Peyer's patch (tissue), 4 donors: Measurements from ENCODE around the gene RFTN1. TPM values are rescaled to one million over a fixed set of nuclear protein-coding genes. Genes with fewer than 3 reads are reported as not detected.

Source experiments
- DNase-seq, 3 donors: peaks; one replicate each; pipeline ENCODE4 v3.0.0-alpha.2; 2017 to 2019
- H3K27ac ChIP-seq, 4 donors: fragments of 200-600 bp; sonication (generic); one replicate each; pipeline ENCODE4 v1.5.1; 2016 to 2019
- H3K27me3 ChIP-seq, 2 donors: fragments of 200-600 bp; sonication (generic); one replicate each; pipeline ENCODE4 v1.5.1; 2019
- H3K36me3 ChIP-seq, 3 donors: fragments of 200-600 bp; sonication (generic); one replicate each; pipeline ENCODE4 v1.5.1; 2016 to 2019
- H3K4me1 ChIP-seq, 4 donors: fragments of 200-600 bp; sonication (generic); one replicate each; pipeline ENCODE4 v1.5.1; 2016 to 2019
- H3K4me3 ChIP-seq, 4 donors: fragments of 200-600 bp; sonication (generic); 1 replicate in 3 of 4; 2 replicates in 1 of 4; pipeline ENCODE4 v1.5.1; 2016 to 2019; ENCODE audit warnings: mild to moderate bottlenecking in 1 of 4
- H3K9me3 ChIP-seq, 4 donors: fragments of 200-600 bp; sonication (generic); one replicate each; pipeline ENCODE4 v1.5.1; 2016 to 2019; ENCODE audit warnings: mild to moderate bottlenecking in 1 of 4
- POLR2A ChIP-seq, 2 donors: fragments of 450-650 bp; IDR thresholded peaks; one replicate each; pipeline ENCODE4 v1.5.1; 2017; ENCODE audit warnings: antibody characterized with exemption in 2 of 2, mild to moderate bottlenecking in 2 of 2, moderate library complexity in 2 of 2
- total RNA-seq, 4 donors: library from RNA; depleted of rRNA; stranded (reverse); fragments of >200 nt; gene quantifications; one replicate each; pipeline ENCODE4 v1.1.0, GENCODE V29; 2016
- TF ChIP-seq, protein P1 (sequence below), 6 experiments: fragments of 450-650 bp in 4 of 6; fragments of 200-600 bp in 2 of 6; sonication (generic) in 1 of 6; IDR thresholded peaks; one replicate each; pipeline ENCODE4 v1.5.1; 2017 to 2019; ENCODE audit warnings: antibody characterized with exemption in 6 of 6, mild to moderate bottlenecking in 3 of 6, moderate library complexity in 1 of 6

The RFTN1 gene
- total RNA-seq, 4 donors from 2014 or later: 6.1 to 135 (median 32.0) TPM

DNA sequence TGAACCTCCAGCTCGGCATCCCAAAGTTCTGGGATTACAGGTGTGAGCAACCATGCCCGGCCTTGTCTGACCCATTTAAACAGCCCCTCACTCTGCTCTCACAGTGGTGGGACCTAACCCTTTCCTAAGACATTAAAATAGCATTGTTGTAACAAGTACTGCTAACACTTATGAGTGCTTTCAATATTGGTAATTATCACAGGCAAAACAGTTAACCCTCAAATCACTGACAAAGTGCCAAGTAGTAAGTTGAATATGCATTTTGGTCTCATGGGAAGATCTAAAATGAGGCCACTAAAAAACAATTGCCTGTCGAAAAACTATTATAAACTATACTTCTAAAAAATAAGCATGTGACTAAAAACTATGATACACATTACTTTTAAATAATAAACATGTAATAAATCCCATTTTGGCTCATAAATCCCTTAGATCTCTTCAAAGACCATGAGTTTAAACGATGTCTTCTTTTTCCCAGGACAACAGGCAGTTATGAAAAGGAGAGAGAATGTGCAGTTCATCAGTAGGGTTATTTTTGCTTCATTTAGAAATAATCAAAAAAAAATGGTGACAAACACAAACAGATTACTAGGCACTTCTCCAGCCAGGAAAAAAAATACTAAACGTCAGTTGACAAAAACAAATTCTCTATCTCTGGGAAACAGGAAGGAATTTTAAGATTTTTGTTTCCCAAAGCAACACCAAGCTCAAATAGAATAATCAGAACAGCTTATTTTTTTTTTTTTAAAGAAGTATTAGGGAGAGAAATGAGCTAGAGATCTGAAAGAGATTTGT is 95.4 kb downstream of the RFTN1 start:
- DNase-seq: no peak
- Histone ChIP-seq H3K9me3 (no peaks in the 10 kb centered on the region), H3K27ac (peak overlapping the region in 2 of 4 donors; percentile 16 to 50), H3K4me3 (no peak overlapping the region), H3K36me3 (no peaks in the 10 kb centered on the region), H3K27me3 (no peaks in the 10 kb centered on the region), H3K4me1 (no peaks in the 10 kb centered on the region)
- TF ChIP-seq, protein P1, sequence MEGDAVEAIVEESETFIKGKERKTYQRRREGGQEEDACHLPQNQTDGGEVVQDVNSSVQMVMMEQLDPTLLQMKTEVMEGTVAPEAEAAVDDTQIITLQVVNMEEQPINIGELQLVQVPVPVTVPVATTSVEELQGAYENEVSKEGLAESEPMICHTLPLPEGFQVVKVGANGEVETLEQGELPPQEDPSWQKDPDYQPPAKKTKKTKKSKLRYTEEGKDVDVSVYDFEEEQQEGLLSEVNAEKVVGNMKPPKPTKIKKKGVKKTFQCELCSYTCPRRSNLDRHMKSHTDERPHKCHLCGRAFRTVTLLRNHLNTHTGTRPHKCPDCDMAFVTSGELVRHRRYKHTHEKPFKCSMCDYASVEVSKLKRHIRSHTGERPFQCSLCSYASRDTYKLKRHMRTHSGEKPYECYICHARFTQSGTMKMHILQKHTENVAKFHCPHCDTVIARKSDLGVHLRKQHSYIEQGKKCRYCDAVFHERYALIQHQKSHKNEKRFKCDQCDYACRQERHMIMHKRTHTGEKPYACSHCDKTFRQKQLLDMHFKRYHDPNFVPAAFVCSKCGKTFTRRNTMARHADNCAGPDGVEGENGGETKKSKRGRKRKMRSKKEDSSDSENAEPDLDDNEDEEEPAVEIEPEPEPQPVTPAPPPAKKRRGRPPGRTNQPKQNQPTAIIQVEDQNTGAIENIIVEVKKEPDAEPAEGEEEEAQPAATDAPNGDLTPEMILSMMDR (IDR thresholded peaks at IDR 0.05): no peak
- no peak for TF ChIP-seq POLR2A (IDR thresholded peaks at IDR 0.05)

DNA sequence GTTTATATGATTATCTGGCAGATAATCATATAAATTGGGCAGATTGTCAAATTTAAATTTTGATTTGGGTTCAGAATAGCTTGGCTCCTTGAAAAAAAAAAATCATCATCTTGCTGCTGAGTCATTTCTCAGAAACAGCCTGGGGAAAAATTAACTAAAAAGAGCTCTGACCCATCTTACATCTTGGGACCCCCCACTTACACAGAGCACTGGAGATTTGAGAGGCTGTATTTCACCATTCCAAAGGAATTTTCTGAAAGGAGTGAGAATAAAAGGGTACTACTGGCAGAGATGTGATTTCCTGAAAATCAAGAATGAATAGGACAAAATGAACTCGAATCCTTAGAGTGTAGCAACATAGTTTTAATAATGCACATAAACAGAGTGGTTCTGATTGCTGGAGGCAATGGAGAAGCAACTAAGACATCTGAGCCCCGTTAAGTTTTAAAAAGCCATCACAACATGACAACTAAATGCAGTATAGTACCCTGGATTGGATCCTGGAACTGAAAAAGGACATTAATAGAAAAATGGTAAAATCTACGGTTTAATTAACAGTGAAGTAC is 97.5 kb downstream of the RFTN1 start:
- no peak for DNase-seq
- Histone ChIP-seq H3K4me3 (no peak overlapping the region), H3K36me3 (no peaks in the 10 kb centered on the region), H3K27ac (no peak overlapping the region), H3K9me3 (no peaks in the 10 kb centered on the region), H3K4me1 (no peaks in the 10 kb centered on the region), H3K27me3 (no peaks in the 10 kb centered on the region)
- TF ChIP-seq POLR2A (IDR thresholded peaks at IDR 0.05): no peak
- TF ChIP-seq, protein P1 (IDR thresholded peaks at IDR 0.05): no peak

DNA sequence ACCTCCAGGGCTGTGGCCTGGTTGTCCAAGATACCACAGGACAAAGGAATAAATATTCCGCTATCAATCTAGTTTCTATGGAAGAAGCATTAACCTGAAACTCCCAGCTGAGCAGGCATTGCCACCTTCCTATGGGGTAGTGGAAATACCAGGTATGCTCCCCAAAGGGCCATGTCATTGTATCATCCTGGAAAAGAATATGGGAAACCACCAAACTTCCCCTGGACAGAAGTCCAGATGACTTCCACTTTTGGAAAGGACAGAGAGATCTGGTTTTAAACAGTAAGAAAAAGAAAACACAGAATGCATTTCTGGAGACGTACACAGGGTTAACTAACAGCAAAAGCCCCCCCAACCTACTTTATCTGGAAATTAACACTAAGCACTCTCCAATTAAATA is 100.2 kb downstream of the RFTN1 start:
- TF ChIP-seq, protein P1 (IDR thresholded peaks at IDR 0.05): no peak
- TF ChIP-seq POLR2A (IDR thresholded peaks at IDR 0.05): no peak
- H3K27ac ChIP-seq: no peak overlapping the region
- H3K9me3 ChIP-seq: no peaks in the 10 kb centered on the region
- no peaks in the 10 kb centered on the region for H3K4me1 ChIP-seq
- no peaks in the 10 kb centered on the region for H3K27me3 ChIP-seq
- peaks cover 0 to 8% (median 0%) of the 10 kb centered on the region in 3 donors for H3K36me3 ChIP-seq
- H3K4me3 ChIP-seq: no peak overlapping the region
- no peak for DNase-seq

DNA sequence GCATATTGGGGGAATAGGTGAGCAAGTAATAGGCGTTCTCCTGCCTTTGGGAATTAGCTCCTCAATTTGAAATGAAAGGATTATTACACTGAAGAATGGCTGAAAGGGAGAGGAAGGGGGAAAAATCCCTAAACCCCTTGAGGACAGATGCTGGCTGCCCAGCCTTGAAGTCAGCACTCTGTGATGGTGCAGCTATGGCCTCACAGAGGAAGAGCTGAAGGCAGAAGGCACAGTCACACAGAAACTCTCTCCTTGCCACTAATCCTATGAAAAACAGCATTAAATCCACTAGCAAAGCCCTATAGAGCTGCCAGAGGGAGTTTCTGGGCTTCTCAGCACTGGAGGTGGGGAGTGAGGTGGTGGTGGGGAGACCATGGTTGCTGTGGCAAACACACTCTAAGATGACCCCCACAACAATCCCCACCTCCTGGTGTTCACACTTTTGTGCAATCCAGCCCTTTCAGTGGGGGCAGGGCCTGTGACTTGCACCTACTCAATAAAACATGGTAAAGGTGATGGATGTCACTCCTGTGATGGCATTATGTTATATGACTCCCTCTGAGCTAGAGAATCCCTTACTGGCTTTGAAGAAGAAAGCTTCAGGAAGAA is 101.2 kb downstream of the RFTN1 start:
- no peaks in the 10 kb centered on the region for H3K27me3 ChIP-seq
- H3K9me3 ChIP-seq: no peaks in the 10 kb centered on the region
- no peaks in the 10 kb centered on the region for H3K4me1 ChIP-seq
- no peak overlapping the region for H3K4me3 ChIP-seq
- TF ChIP-seq, protein P1 (IDR thresholded peaks at IDR 0.05): no peak
- no peak for TF ChIP-seq POLR2A (IDR thresholded peaks at IDR 0.05)
- peaks cover 0 to 9% (median 0%) of the 10 kb centered on the region in 3 donors for H3K36me3 ChIP-seq
- no peak for DNase-seq
- no peak overlapping the region for H3K27ac ChIP-seq

DNA sequence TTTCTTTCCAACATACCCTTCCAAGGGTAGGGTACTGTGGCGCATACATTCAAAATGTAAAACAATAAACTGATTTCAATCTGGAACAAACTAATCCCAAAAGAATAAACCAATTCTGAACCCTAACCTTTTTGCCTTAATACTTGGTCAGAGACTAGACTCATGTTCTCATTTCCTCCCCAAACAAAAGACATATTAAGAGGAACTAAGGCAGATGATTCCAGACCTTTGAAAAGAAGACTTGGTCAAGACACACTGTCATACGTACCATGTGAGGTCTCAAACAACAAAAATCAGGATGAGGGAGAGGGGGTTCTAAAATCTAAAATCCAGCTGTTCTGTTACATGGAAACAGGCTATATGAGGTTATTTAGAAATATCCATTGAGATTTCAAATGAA is 102.1 kb downstream of the RFTN1 start:
- Histone ChIP-seq H3K9me3 (no peaks in the 10 kb centered on the region), H3K27me3 (no peaks in the 10 kb centered on the region), H3K27ac (no peak overlapping the region), H3K4me1 (no peaks in the 10 kb centered on the region), H3K36me3 (peaks cover 0 to 9% (median 0%) of the 10 kb centered on the region in 3 donors), H3K4me3 (no peak overlapping the region)
- no peak for TF ChIP-seq POLR2A (IDR thresholded peaks at IDR 0.05)
- TF ChIP-seq, protein P1 (IDR thresholded peaks at IDR 0.05): no peak
- no peak for DNase-seq
